Measurements from ENCODE around the gene NR2C1. TPM values are rescaled to one million over a fixed set of nuclear protein-coding genes. Genes with fewer than 3 reads are reported as not detected.

Gene NR2C1
- total and polyA plus RNA-seq, 9 of the 15 experiments (the other 6 are each of a cell fraction or from before 2014, with no cell fraction given): 8.5 to 42.4 (median 35.6) TPM

GRCh38 chr12:95072900-95073697 lies at the start of gene NR2C1 (continued):
- TF ChIP-seq ZBTB12 (CRISPR knock-in tag; IDR thresholded peaks at IDR 0.05): peak; percentile 80
- no peak for TF ChIP-seq L3MBTL2 (IDR thresholded peaks at IDR 0.05)
- TF ChIP-seq CTBP1 (IDR thresholded peaks at IDR 0.05; ENCODE audit: borderline replicate concordance): peak; percentile 67; the same call in 1 of the 2 replicates
- 0 out of 2 replicates have a peak, but pooled peaks have one; percentile 47 for TF ChIP-seq GATAD2A (IDR thresholded peaks at IDR 0.05)
- peak; percentile 60; the same call in 1 of the 2 replicates for TF ChIP-seq AFF4 (CRISPR knock-in tag; IDR thresholded peaks at IDR 0.05)
- TF ChIP-seq NCOR1 (IDR thresholded peaks at IDR 0.05): peak; percentile 42
- TF ChIP-seq STAT6 (CRISPR knock-in tag; IDR thresholded peaks at IDR 0.05): 0 out of 2 replicates have a peak, but pooled peaks have one; percentile 24
- no peak for TF ChIP-seq NFXL1 (CRISPR knock-in tag; IDR thresholded peaks at IDR 0.05)
- TF ChIP-seq TEAD4 (IDR thresholded peaks at IDR 0.05; ENCODE audit: low read length): peak; percentile 34; the same call in 1 of the 2 replicates
- no peak for TF ChIP-seq TEAD4 (CRISPR knock-in tag; IDR thresholded peaks at IDR 0.05; ENCODE audit: borderline replicate concordance)
- peak; percentile 65 for TF ChIP-seq ESRRA (IDR thresholded peaks at IDR 0.05; ENCODE audit: borderline replicate concordance, low read depth)
- TF ChIP-seq PHB (CRISPR knock-in tag; IDR thresholded peaks at IDR 0.05): no peak
- no peak for TF ChIP-seq CREBBP (IDR thresholded peaks at IDR 0.05; ENCODE audit: low read depth, low read length)
- no peak for TF ChIP-seq RFX7 (CRISPR knock-in tag; IDR thresholded peaks at IDR 0.05)
- peak; percentile 53 for TF ChIP-seq EGR1 (conservative IDR thresholded peaks at IDR 0.05)
- no peak for TF ChIP-seq RNF219 (CRISPR knock-in tag; IDR thresholded peaks at IDR 0.05)
- peak; percentile 32; the same call in 1 of the 2 replicates for TF ChIP-seq ATF1 (CRISPR knock-in tag; IDR thresholded peaks at IDR 0.05)
- TF ChIP-seq ATF1 (tag; IDR thresholded peaks at IDR 0.05): peak; percentile 93
- no peak for TF ChIP-seq ZNF75A (CRISPR knock-in tag; IDR thresholded peaks at IDR 0.05)
- TF ChIP-seq ZKSCAN3 (CRISPR knock-in tag; IDR thresholded peaks at IDR 0.05): no peak

Data from K562 (cell line).